ENCODE data around the gene MTURN. TPM values are rescaled to one million over a fixed set of nuclear protein-coding genes. Genes with fewer than 3 reads are reported as not detected.

Gene MTURN
- total RNA-seq, 1 experiment from 2014 or later = 5.4 TPM

DNA sequence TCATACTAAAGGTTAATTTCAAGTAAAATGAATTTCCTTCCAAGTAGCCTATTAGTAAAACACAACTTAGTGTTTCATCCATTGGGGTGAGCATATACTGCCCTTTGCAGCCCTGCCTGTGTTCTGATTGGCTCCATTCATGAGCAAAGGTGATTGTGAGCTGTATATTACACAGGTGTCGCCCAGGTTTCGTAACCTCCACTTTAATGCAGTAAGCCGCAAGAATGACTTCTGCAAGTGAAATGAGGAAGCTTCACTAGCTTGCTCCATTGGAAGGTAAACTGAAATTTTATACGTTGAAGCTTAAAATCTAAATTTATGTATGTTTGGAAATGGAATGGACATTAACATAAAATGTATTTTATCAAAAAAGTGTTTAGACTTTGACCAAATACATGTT is 24.4 kb downstream of the MTURN start:
- no peaks in the 10 kb centered on the region for H3K9me3 ChIP-seq (ENCODE audit: low read length)
- no peak overlapping the region for H3K4me3 ChIP-seq (ENCODE audit: low read length)
- BruUV-seq (replicated peaks) = no TSS peak
- H3K4me2 ChIP-seq (ENCODE audit: low read length) = no peak overlapping the region
- H3K4me1 ChIP-seq (ENCODE audit: insufficient read depth, low read length) = peaks cover 29% of the 10 kb centered on the region
- CTCF ChIA-PET = no interaction called here
- H3K9me2 ChIP-seq (replicated peaks; ENCODE audit: low read length) = no peaks in the 10 kb centered on the region
- TF ChIP-seq EZH2 (IDR thresholded peaks at IDR 0.05; ENCODE audit: low read length, unreplicated experiment) (no peak), EZH2phosphoT487 (IDR thresholded peaks at IDR 0.05; ENCODE audit: borderline replicate concordance, low read length) (no peak), CTCF (conservative IDR thresholded peaks at IDR 0.05; ENCODE audit: low read depth, low read length) (no peak)
- DNase-seq = no peak
- no peaks in the 10 kb centered on the region for H3K27me3 ChIP-seq (ENCODE audit: low read length)
- no peak overlapping the region for H3K9ac ChIP-seq (ENCODE audit: low read length)
- no peaks in the 10 kb centered on the region for H4K20me1 ChIP-seq (ENCODE audit: low read length)
- no peak overlapping the region for H3K27ac ChIP-seq (ENCODE audit: low read length)
- H3K36me3 ChIP-seq (ENCODE audit: low read depth, low read length) = no peaks in the 10 kb centered on the region
- no peak for ATAC-seq
- no peaks in the 10 kb centered on the region for H3K79me2 ChIP-seq (ENCODE audit: low read length)
- H3F3A ChIP-seq (ENCODE audit: low read length, unreplicated experiment) = no peaks in the 10 kb centered on the region
- POLR2A ChIA-PET (ENCODE audit: unreplicated experiment) = no interaction called here
- H2AFZ ChIP-seq (ENCODE audit: low read length) = no peak overlapping the region
- intact Hi-C loops (cut with micrococcal nuclease) = no loop called here

DNA sequence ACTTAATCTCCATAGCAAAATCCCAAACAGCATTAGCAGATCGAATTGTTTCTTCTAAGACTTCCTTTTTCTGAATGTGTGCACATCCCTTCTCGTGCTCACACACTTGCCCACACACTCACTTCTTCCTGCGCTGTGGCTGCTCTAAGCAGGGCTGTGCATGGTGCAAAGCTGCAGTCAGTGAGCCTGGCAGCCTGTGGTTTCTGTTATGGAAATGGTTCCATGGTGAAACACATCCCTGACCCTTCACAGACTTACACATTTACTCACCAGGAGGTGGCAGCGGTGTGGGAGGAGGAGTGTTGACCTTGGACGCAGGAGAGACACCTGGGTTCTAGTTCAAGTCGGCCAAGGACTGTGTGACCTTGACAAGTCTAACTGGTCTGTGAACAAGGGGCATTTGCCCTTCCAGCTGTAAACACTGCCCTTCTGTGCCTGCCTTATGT is 24.9 kb downstream of the MTURN start:
- Histone ChIP-seq H3K79me2 (ENCODE audit: low read length) (no peaks in the 10 kb centered on the region), H3K9me2 (replicated peaks; ENCODE audit: low read length) (no peaks in the 10 kb centered on the region), H3K9me3 (ENCODE audit: low read length) (no peaks in the 10 kb centered on the region), H3K4me1 (ENCODE audit: insufficient read depth, low read length) (peaks cover 31% of the 10 kb centered on the region), H3K27ac (ENCODE audit: low read length) (no peak overlapping the region), H3K36me3 (ENCODE audit: low read depth, low read length) (no peaks in the 10 kb centered on the region), H2AFZ (ENCODE audit: low read length) (no peak overlapping the region), H4K20me1 (ENCODE audit: low read length) (no peaks in the 10 kb centered on the region), H3K4me3 (ENCODE audit: low read length) (no peak overlapping the region), H3K4me2 (ENCODE audit: low read length) (no peak overlapping the region), H3K9ac (ENCODE audit: low read length) (no peak overlapping the region), H3F3A (ENCODE audit: low read length, unreplicated experiment) (no peaks in the 10 kb centered on the region), H3K27me3 (ENCODE audit: low read length) (no peaks in the 10 kb centered on the region)
- no TSS peak for BruUV-seq (replicated peaks)
- CTCF ChIA-PET = no interaction called here
- POLR2A ChIA-PET (ENCODE audit: unreplicated experiment) = interaction anchor here (0.6 kb wide), 1 partner anchor 24 kb away, joined by 3 read pairs; no protein-coding TSS in a partner anchor
- intact Hi-C loops (cut with micrococcal nuclease) = loop anchor here (5.0 to 10.0 kb wide), 2 partner anchors 345 to 403 kb away; partner anchors contain the start of gene GGCT
- TF ChIP-seq EZH2phosphoT487 (IDR thresholded peaks at IDR 0.05; ENCODE audit: borderline replicate concordance, low read length) (no peak), CTCF (conservative IDR thresholded peaks at IDR 0.05; ENCODE audit: low read depth, low read length) (peak; percentile 54), EZH2 (IDR thresholded peaks at IDR 0.05; ENCODE audit: low read length, unreplicated experiment) (no peak)
- ATAC-seq (peak; percentile 37), DNase-seq (peak; percentile 46)

DNA sequence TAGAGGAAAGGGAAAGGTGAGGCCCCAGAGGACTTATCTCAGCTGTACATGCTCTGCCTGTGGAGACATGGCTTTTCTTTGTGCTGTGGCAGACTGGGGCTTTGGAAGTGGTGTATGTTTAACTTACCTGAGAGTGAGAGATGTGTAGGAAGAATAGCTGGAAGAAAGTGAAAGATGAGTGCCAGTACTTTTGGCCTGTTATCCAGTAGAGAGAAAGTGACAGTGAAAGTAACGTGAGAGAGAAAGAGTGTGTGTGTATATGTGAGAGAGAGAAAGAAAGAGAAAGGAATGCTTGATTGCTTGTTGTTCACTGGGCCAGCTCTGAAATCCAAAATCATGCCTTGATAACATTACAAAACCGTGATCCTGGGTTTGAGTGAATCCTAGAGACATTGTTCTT is 25.5 kb downstream of the MTURN start:
- TF ChIP-seq EZH2 (IDR thresholded peaks at IDR 0.05; ENCODE audit: low read length, unreplicated experiment) (no peak), CTCF (conservative IDR thresholded peaks at IDR 0.05; ENCODE audit: low read depth, low read length) (no peak), EZH2phosphoT487 (IDR thresholded peaks at IDR 0.05; ENCODE audit: borderline replicate concordance, low read length) (no peak)
- BruUV-seq (replicated peaks) = no TSS peak
- CTCF ChIA-PET = no interaction called here

More for the DNA sequence above, 25.5 kb downstream of the MTURN start:
- intact Hi-C loops (cut with micrococcal nuclease) = loop anchor here (5.0 to 10.0 kb wide), 2 partner anchors 344 to 402 kb away; partner anchors contain the start of gene GGCT
- Histone ChIP-seq H3K79me2 (ENCODE audit: low read length) (no peaks in the 10 kb centered on the region), H2AFZ (ENCODE audit: low read length) (no peak overlapping the region), H3F3A (ENCODE audit: low read length, unreplicated experiment) (no peaks in the 10 kb centered on the region), H3K9me3 (ENCODE audit: low read length) (no peaks in the 10 kb centered on the region), H3K4me2 (ENCODE audit: low read length) (no peak overlapping the region), H3K9me2 (replicated peaks; ENCODE audit: low read length) (no peaks in the 10 kb centered on the region), H3K36me3 (ENCODE audit: low read depth, low read length) (no peaks in the 10 kb centered on the region), H3K4me1 (ENCODE audit: insufficient read depth, low read length) (peaks cover 37% of the 10 kb centered on the region), H3K4me3 (ENCODE audit: low read length) (no peak overlapping the region), H3K27me3 (ENCODE audit: low read length) (no peaks in the 10 kb centered on the region), H3K27ac (ENCODE audit: low read length) (no peak overlapping the region), H3K9ac (ENCODE audit: low read length) (no peak overlapping the region), H4K20me1 (ENCODE audit: low read length) (no peaks in the 10 kb centered on the region)
- ATAC-seq (no peak), DNase-seq (no peak)
- POLR2A ChIA-PET (ENCODE audit: unreplicated experiment) = interaction anchor here (0.6 kb wide), 1 partner anchor 25 kb away, joined by 3 read pairs; no protein-coding TSS in a partner anchor

Data from PC-3 (cell line).